CD4-positive, alpha-beta T cell treated with Interferon alpha-2 for 1 hour (primary cell): ENCODE data around the gene CREBBP.
"Not testable (repeated sequence)": the region's sequence is repeated elsewhere in the genome, so short reads cannot be mapped to it uniquely, and the experiment has no call there.

Experiments used
- DNase-seq, 2 donors: peaks; one replicate each; pipeline ENCODE4 v3.0.0-alpha.2; 2020 to 2022

CREBBP gene

DNA sequence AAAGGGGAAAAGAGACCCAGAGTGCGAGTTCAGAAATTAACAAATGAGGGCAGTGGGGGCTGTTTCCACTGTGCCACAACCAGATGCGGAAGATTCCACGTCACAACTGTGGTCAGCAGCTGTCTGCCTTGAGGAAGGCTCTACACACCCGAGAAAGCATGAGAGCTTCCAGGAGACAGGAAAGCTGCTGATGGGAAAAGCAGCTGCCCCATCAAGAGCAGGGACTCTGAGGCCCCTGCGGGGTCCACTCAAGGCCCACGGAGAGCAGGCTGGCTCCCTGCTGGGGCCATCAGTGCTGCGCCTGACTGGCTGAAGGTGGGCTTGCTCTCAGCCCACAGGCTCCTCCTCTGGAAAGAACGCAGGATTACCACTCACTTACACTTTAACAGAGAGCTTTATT is 148.3 kb downstream of the CREBBP start:
- no peak for DNase-seq

DNA sequence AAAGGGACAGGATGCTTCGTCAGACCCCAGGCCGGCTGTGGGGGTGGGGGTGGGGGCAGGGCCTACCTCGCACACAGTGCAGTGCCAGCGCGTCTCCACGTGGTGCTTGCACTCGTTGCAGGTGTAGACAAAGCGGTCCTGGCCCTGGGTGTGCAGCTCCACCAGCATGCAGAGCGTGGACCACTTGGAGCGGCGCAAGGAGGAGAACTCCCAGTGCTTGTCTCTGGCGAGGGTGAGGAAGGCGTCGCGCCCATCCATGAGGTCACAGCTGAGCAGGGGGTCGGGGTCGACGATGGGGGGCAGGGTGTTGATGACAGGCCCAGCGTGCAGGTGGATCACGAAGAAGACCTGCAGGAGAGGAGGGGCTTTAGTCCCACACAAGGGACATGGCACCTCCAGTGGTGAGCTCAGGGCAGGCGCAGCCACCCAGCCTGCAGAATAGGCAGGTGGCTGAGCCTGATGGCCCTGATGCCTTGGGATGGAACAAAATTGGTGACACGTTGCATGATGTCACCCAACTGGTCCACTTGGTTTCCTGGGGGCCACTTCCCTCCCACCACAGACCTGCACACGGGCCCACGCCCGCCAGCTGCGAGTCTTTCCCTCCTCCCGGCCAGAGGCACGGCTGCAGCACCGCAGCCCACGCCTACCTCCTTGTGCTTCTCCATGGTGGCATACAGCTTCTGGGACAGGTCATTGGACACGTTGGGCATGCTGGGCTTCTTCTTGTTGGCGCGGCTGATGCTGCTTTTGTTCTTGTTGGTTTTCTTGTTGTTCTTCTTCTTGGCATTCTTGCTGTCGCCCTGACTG is 149.2 kb downstream of the CREBBP start:
- no peak for DNase-seq

DNA sequence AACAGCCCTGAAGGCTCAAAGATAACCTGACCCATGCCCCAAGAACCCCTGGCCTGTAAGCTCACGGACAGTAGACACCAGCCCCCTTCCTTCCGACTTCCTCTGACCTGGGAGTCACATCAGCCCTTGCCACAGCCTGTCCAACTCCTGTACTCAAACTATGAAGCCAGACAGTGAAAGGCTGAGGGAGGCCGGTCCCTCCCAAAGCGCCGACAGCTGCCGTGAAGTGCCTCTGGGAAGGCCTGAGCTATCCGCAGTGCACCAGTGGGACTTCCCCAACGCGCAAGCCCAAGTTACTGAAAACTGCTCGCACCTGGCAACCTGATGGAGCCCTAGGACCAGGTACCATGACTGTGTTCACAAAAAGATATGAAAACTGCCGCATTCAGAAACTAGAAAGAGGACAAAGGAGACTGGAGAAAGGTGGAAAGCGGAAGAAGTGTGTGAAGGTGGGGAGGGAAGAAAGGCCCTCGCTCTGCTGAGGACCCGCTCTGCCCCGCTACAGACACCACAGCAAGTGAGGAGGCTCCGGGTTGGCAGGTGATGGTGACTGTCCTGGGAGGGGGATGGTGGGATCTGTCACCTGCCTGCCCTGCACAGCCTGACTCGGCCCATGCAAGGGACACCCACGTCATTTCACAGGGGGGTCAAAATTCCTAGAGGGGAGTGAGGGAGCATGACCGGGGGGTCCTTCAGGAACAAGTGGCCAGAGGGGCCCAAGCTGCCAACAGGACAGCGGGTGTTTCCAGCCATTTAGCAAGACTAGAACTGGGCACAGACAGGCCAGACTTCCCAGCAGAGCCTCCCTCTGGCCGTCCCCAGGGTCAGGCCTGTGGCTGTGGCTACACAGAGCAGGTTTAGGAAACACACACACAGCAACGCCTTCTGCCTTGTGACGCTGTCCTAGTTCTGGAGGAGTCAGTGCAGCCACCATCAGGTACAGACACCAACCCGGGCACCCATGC is 150.1 kb downstream of the CREBBP start:
- DNase-seq: no peak

DNA sequence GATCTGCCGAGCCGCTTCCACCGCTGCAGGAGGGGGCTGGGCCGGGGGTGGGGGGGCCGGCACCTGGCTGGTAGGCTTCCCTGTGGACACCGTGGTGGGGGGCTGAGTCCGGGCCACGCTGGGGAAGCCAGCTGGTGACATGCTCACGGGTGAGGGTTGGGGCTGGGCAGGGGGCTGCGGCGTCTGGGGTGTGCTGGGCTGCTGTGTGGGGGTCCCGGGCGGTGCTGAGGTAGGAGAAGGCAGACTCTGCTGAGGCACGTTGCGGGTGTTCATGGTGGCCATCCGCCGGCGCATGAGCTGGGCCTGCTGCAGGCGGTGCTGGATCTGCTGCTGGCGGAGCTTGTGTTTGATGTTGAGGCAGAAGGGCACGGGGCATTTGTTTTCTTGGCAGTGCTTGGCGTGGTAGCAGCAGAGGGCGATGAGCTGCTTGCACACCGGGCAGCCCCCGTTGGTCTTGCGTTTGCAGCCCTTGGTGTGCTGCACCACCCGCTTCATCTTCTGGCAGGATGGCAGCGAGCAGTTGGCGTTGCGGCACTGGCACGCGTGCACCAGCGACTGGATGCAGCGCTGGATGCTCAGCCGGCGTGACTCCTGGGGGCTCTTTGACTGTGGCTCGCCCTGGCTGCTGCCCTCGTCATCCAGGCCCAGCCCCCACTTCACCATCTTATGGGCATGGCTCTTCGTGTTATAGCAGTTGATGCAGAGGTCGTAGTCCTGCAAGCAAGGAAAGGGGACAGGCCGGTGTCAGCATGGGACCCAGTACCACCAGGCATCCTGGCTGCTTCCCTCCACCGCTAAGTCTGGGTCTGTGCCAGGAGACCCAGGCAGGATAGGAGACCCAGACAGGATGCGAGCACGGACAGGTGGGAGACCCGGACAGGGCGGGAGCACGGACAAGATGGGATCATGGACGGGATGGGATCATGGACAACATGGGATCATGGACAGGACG is 151.1 kb downstream of the CREBBP start:
- DNase-seq: no peak

DNA sequence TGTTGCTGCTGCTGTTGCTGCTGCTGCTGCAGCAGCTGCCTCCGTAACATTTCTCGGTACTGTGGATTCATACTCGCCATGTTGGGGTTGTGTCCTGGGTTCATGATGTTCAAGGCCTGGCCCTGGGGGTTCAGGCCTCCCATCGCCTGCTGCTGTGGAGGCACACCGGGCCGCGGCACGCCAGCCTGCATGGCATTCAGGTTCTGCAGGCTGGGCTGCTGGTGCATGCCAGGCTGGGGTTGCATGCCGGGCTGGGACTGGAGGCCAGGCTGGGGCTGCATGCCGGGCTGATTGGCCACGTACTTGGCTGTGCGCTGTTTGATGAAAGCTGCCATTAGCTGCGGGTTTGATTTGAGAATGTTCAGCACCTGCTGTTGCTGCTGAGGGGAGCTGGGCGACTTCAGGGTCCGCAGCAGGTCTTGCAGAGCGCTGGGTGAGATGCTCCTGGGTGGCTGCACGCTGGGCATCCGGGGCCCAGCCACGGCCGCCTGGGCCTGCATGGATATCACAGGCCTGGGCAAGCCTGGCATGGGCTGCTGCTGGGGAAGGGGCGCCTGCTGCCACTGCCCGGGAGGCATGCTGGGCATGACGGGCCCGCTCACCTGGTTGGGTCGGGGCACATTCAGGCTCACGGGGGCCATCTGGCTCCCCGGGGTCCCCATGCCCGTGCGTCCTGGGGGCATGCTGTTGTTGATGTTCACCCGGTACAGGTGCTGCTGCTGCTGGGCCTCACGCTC is 151.9 kb downstream of the CREBBP start:
- no peak for DNase-seq

DNA sequence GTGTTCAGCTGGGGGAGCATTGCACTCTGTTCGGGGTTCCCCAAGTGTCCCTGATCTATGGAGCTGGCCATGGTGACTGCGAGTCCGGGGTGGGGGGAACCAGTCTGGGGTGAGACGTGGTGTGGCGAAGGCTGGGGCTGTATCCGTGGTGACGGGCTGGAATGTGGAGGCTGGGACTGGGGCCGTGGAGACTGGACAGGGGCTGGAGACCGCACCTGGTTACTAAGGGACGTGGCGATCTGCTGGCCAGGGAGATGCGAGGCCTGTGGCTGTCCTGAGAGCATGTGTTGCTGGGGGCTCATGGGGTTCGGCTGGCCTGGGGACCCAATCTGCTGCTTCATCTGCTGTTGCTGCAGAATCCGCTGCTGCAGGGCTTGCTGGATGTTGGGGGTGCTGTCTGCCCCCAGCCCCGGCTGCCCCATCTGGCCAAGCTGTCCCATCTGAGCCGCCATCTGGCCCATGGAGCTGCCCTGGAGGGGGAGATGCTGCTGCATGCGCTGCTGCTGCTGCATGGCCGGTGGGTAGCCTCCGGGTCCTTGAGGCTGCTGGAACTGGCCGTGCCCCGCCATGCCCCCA is 152.6 kb downstream of the CREBBP start:
- no peak for DNase-seq

DNA sequence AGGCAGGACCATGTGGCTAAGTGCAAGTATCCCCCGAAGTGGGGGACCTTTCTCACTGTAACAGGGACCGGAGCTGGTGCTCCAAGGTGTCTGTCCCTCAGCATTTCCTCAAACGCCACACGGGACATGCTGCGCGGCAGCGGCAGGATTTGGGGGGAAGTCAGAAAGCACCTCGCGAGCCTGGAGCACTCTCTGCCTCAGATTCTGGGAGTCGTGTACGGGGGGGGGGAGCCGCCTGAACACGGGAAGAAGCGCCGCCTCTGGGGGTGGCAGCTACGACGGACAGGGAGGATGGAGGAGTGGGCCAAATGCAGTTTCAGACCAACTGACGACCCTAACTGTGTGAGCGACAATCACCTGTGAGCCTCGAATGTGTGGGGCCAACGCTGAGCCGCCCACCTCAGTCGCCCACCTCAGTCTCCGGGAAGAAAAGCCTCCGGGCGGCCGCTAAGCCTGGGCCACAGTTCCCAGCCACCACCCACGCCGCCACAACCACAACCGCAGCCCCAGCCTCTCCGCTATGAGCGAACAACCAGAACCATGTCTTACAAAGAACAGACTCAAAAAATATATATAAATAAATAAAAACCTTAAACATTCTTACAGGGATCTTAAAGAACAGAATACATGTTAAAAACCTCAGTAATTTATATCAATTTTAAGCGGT is 154.4 kb downstream of the CREBBP start:
- no peak for DNase-seq

DNA sequence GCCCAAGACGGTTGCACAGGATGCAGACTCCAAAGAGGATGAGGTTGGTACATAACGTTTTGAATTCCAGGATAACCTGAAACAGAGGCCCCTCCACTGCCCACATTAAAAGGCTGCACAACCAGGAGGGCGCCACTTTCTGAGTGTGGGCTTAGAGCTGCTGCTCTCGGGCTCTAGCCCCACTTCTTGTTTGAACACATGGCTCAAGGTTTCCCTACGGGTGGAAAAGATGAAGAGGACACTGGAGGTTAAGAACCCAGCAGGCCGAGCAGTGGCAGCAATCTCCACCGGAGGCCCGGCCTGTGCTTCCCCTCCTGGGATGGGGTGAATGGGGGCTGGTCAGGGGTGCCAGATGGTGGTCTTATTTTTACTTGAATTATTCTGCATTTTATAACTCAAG is 155.2 kb downstream of the CREBBP start:
- DNase-seq: no peak

DNA sequence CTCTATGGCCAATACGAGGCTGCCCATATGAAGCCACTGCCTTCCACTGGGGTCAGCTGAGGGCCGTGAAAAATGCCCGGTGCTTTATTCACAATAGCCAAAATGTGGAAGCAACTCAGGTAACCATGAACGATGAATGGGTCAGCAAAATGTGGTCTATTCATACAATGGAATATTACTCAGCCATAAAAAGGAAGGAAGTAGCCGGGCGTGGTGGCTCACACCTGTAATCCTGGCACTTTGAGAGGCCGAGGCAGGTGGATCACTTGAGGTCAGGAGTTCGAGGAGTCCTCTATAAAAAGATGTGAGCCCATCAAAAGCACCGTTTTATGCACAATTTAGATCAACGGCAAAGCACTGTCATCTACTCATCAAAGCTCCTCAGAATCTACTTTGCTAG is 158.0 kb downstream of the CREBBP start:
- no peak for DNase-seq

DNA sequence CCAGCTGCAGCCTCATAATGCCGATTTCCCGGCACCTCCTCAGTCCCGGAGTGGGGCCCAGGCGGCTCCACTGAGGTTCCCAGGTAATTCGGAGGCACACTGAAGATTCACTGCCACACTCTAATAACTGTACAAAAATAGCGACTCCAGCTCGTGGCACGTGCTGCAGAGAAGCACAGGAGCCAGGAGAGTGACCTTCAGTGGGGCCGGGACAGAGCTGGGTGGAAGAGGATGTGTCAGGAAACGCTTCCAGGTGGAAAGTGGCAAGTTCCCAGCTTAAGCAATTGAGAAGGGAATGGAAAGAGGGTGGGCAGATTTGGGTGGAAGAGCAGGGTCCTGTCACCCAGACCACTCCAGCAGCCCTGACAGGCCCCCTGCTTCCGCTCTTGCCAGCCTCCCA is 160.1 kb downstream of the CREBBP start:
- no peak for DNase-seq

DNA sequence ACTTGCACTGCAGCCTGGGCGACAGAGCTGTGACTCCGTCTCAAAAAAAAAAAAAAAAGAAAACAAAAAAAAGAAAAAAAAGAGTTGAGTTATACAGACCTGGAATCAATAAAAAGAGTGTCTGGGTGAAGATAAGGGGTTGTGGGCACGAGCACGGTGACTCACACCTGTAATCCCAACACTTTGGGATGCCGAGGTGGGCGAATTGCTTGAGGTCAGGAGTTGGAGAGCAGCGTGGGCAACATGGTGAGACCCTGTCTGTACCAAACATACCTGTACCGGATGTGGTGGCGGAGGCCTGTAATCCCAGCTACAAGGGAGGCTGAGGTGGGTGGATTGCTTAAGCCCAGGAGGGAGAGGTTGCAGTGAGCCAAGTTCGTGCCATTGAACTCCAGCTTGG is 161.9 kb downstream of the CREBBP start:
- no peak for DNase-seq

DNA sequence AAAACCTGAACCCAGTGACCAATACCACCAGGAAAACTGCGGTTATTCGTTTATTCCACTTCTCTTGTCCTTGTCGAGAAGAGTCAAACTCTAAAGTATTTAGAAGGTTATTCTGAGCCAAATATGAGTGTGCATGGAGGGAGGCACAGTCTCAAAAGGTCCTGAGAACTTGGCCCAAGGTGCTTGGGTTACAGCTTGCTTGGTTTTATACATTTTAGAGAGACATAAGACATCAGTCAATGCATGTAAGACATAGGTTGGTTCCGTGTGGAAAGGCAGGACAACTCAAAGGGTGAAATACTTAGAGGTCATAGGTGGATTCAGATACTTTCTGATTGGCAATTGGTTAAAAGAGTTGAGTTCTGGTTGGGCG is 162.5 kb downstream of the CREBBP start:
- DNase-seq: no peak

DNA sequence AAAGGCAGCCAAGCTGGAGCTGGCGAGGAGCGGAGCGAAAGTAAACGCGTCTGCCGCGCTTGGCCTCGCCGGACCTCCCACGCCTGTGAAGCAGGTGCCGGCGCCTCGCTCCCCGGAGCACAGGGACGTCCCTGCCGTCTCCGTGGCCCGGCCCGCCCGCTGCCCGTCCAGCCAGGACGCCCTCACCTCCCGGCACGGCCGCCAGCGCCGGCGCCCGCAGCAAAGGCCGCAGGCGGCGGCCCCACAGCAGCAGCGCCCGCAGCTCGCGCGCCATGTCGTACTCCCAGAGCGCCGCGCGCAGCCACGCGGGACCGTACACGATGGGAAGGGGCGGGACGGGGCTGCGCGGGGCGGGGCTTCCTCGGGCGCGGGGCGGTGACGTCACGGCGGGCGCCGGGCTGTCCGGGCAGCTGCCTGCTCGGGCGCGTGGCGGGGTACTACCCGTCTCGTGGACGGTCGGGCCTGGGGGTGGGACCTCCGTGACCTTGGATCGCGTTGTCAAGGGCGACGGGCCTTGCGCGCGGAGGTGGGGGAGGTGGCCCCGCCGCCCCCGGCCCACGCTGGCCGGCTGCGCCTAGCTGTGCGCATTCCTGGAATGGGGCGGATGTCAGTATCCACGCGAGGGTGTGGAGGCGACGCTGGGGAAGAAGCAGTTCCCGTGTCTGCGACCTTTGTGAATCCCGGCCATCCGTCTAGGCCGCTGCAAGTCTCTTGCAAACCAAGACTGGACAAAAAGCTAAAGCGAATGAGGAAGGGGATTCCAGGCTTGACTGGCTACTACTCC is 163.1 kb downstream of the CREBBP start, which contains the start of gene TRAP1:
TSS of gene TRAP1 (minus strand) at position 290 of the 784 bp plus-strand sequence. CDS start at position 274, 16 bp downstream.
- DNase-seq: peak; percentile 90 to 94

DNA sequence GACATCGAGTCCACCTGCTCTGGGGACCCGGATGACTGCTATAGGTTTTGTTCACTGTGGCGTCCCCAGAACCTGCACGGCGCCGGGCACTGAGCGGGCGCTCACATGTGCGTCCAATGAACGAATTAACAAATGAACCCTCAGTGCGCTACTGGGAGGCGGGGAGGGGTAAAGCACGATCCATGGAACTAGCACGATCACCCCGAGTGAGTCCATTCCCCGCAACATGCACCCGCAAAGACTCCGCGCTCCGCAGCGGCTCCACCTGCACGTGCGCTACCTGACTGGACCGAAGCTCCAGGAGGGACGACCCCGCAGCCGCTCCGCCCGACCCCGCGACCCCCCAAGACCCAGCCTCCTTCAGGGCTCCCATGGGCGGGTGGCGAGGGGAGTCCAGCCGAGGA is 163.7 kb downstream of the CREBBP start:
- DNase-seq: peak in 1 of 2 donors; percentile 32

DNA sequence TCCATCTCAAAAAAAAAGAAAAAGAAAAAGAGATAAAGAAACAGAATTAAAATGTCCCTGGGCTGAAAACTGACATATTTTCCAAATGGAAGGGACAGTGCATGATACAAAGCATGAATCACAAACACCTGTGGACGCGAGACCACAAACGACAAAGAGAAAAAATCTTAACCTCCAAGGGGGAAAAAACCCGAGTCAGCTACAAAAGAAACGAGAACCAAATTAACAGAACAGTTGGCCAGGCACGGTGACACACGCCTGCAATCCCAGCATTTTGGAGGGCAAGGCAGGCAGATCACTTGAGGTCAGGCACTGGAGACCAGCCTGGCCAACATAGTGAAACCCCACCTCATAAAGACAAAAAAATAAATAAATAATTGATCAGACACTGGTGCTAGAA is 165.1 kb downstream of the CREBBP start:
- DNase-seq: no peak

DNA sequence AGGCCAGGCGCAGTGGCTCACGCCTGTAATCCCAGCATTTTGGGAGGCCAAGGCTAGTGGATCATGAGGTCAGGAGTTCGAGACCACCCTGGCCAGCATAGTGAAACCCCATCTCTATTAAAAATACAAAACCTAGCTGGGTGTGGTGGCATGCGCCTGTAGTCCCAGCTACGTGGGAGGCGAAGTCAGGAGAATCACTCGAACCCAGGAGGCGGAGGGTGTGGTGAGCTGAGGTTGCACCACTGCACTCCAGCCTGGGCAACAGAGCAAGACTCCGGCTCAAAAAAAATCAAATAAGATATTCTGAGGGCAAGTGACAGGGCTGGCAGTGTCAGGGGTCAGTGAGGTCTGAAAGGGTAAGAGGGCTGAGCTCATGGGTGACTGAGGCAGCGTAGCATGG is 166.1 kb downstream of the CREBBP start:
- DNase-seq: not testable (repeated sequence)

DNA sequence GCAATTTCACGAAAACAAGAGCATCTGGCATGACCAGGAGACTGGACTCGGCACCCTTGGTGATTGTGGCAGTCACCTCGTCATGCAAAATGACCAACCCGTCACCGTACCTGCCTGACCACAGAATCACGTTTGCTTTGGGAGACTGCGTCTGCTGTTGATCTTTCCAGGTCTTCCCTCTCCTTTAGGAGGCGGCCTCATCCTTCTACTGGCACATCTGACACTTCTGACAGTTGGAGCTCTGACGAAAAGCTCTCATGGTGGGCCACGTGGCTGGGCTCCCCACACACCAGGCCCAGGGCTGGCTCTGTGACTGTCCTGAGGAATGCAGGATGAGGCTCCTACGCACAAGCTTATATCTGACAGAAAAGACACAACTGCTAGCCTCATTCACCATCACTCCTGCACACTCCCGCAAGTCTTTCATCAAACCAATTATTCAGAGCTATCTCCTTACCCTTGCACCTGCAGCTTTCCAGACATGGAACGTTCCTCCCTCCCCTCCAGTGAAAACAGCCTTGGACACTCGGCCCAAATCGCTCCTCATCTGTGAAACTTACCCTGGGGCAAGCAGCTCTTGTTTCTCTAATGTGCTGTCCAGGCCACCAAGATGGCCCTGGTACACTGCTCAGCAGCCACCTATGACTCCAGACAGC is 166.8 kb downstream of the CREBBP start:
- no peak for DNase-seq

DNA sequence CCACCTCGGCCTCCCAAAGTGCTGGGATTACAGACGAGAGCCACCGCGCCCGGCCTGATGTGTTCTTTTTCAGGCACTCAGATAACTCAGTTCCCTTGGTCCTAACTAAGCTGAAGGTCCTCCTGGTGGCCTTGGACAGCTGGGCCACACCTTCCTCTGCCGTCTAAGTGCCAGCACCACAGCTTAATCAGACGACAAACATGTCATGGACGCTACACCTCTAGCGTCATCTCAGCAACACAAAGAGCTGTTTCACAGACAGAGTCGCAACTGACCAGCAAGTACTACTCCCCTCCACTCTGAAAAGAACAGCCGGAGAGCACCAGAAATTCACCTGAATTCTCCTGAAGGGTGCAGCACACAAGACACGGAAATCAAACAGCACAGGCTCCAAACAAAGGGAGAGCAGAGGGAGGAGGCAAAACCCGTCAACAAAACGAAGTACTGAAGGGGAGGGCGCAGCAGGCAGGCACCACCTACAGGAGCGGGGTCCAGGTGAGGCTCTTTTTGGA is 167.6 kb downstream of the CREBBP start:
- no peak for DNase-seq
